Measurements from ENCODE around the gene DGKH.

The DGKH gene

DNA sequence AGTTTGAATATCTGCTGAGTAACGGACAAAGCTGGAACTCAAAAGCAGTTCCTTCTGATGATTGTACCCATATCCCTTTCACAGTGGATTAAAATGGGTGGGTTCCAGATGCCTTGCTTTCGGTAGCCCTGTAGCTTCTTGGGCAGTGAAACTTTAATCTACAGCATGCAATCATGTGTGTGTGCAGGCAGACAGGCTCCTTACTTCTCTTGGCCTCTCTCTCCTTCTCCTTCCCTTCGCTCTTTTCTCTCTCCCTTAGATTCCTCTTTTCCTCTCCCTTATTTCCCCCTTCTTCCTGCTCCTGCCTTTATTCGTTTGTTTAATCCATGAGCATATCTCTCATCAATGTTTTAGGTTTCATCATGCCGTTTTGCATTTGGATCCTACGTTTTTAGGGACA lies 8.1 kb downstream of the DGKH start:
- no peaks in the 10 kb centered on the region for H3K79me2 ChIP-seq (ENCODE audit: low read length)
- TF ChIP-seq, protein P1, sequence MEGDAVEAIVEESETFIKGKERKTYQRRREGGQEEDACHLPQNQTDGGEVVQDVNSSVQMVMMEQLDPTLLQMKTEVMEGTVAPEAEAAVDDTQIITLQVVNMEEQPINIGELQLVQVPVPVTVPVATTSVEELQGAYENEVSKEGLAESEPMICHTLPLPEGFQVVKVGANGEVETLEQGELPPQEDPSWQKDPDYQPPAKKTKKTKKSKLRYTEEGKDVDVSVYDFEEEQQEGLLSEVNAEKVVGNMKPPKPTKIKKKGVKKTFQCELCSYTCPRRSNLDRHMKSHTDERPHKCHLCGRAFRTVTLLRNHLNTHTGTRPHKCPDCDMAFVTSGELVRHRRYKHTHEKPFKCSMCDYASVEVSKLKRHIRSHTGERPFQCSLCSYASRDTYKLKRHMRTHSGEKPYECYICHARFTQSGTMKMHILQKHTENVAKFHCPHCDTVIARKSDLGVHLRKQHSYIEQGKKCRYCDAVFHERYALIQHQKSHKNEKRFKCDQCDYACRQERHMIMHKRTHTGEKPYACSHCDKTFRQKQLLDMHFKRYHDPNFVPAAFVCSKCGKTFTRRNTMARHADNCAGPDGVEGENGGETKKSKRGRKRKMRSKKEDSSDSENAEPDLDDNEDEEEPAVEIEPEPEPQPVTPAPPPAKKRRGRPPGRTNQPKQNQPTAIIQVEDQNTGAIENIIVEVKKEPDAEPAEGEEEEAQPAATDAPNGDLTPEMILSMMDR (IDR thresholded peaks at IDR 0.05; ENCODE audit: low read depth, low read length): no peak
- TF ChIP-seq EZH2phosphoT487 (IDR thresholded peaks at IDR 0.05; ENCODE audit: low read depth): no peak
- no peak overlapping the region for H3K9ac ChIP-seq (ENCODE audit: low read length)
- H3K9me3 ChIP-seq (ENCODE audit: insufficient read depth, low read length): no peaks in the 10 kb centered on the region
- H3K27me3 ChIP-seq (ENCODE audit: low read depth, low read length): no peaks in the 10 kb centered on the region
- H3K36me3 ChIP-seq (replicated peaks; ENCODE audit: low read depth, low read length): peaks cover 7% of the 10 kb centered on the region
- no peak overlapping the region for H3K4me2 ChIP-seq (ENCODE audit: low read length)
- H3K4me3 ChIP-seq (ENCODE audit: low read length): no peak overlapping the region
- H2AFZ ChIP-seq (ENCODE audit: low read depth, low read length): no peak overlapping the region
- no peaks in the 10 kb centered on the region for H3K4me1 ChIP-seq (ENCODE audit: low read length)
- no peak overlapping the region for H3K27ac ChIP-seq (ENCODE audit: low read length)
- no peaks in the 10 kb centered on the region for H4K20me1 ChIP-seq (ENCODE audit: insufficient read depth, low read length)

DNA sequence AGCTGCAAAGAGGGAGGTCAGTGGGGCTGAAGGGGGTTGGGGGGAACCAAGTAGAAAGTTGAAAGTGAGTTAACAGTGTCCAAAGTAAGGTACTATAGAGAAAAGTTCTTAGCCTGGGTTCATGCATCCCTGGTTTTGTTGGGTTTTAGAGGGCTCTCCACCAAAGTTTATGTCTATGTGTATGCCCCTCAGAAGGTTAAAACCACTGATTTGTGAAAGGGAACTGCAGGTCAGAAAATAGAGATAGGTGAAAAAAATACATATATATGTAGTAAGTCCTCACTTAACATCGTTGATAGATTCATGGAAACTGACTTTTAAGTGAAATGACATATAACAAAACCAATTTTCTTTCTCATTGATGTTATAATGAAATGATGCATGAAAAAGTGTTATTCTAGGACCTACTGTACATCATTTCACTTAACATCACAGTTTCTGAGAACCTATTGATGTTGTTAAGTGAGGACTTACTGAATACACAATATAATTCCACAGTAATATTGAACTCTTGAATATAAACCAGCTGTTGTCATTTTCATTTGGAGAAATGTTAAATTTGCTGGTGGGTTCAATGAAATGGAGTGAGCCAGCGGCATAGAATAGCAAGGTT lies 9.6 kb downstream of the DGKH start:
- Histone ChIP-seq H3K27me3 (ENCODE audit: low read depth, low read length) (no peaks in the 10 kb centered on the region), H3K79me2 (ENCODE audit: low read length) (no peaks in the 10 kb centered on the region), H2AFZ (ENCODE audit: low read depth, low read length) (no peak overlapping the region), H3K4me2 (ENCODE audit: low read length) (no peak overlapping the region), H3K9ac (ENCODE audit: low read length) (no peak overlapping the region), H3K9me3 (ENCODE audit: insufficient read depth, low read length) (no peaks in the 10 kb centered on the region), H3K36me3 (replicated peaks; ENCODE audit: low read depth, low read length) (peaks cover 7% of the 10 kb centered on the region), H3K4me1 (ENCODE audit: low read length) (no peaks in the 10 kb centered on the region), H4K20me1 (ENCODE audit: insufficient read depth, low read length) (no peaks in the 10 kb centered on the region), H3K4me3 (ENCODE audit: low read length) (no peak overlapping the region), H3K27ac (ENCODE audit: low read length) (no peak overlapping the region)
- TF ChIP-seq EZH2phosphoT487 (IDR thresholded peaks at IDR 0.05; ENCODE audit: low read depth): no peak
- TF ChIP-seq, protein P1 (IDR thresholded peaks at IDR 0.05; ENCODE audit: low read depth, low read length): no peak

- Histone ChIP-seq H3K79me2 (ENCODE audit: low read length) (no peaks in the 10 kb centered on the region), H2AFZ (ENCODE audit: low read depth, low read length) (no peak overlapping the region), H3K4me1 (ENCODE audit: low read length) (no peaks in the 10 kb centered on the region), H3K4me2 (ENCODE audit: low read length) (no peak overlapping the region), H3K4me3 (ENCODE audit: low read length) (no peak overlapping the region), H3K9me3 (ENCODE audit: insufficient read depth, low read length) (no peaks in the 10 kb centered on the region), H3K27me3 (ENCODE audit: low read depth, low read length) (no peaks in the 10 kb centered on the region), H3K9ac (ENCODE audit: low read length) (no peak overlapping the region), H3K36me3 (replicated peaks; ENCODE audit: low read depth, low read length) (peaks cover 11% of the 10 kb centered on the region), H4K20me1 (ENCODE audit: insufficient read depth, low read length) (no peaks in the 10 kb centered on the region), H3K27ac (ENCODE audit: low read length) (no peak overlapping the region)
- TF ChIP-seq EZH2phosphoT487 (IDR thresholded peaks at IDR 0.05; ENCODE audit: low read depth): no peak
- TF ChIP-seq, protein P1 (IDR thresholded peaks at IDR 0.05; ENCODE audit: low read depth, low read length): no peak
Measured at GRCh38 chr13:42061943-42062342, 13.5 kb downstream of the DGKH start.

GRCh38 chr13:42063105-42063504 lies 14.7 kb downstream of the DGKH start:
- H3K79me2 ChIP-seq (ENCODE audit: low read length): no peaks in the 10 kb centered on the region
- no peaks in the 10 kb centered on the region for H3K27me3 ChIP-seq (ENCODE audit: low read depth, low read length)
- H4K20me1 ChIP-seq (ENCODE audit: insufficient read depth, low read length): no peaks in the 10 kb centered on the region
- TF ChIP-seq EZH2phosphoT487 (IDR thresholded peaks at IDR 0.05; ENCODE audit: low read depth): no peak
- TF ChIP-seq, protein P1 (IDR thresholded peaks at IDR 0.05; ENCODE audit: low read depth, low read length): no peak
- H2AFZ ChIP-seq (ENCODE audit: low read depth, low read length): no peak overlapping the region
- H3K4me1 ChIP-seq (ENCODE audit: low read length): no peaks in the 10 kb centered on the region
- no peak overlapping the region for H3K27ac ChIP-seq (ENCODE audit: low read length)
- no peak overlapping the region for H3K4me3 ChIP-seq (ENCODE audit: low read length)
- no peak overlapping the region for H3K9ac ChIP-seq (ENCODE audit: low read length)
- H3K36me3 ChIP-seq (replicated peaks; ENCODE audit: low read depth, low read length): peaks cover 11% of the 10 kb centered on the region
- H3K9me3 ChIP-seq (ENCODE audit: insufficient read depth, low read length): no peaks in the 10 kb centered on the region
- H3K4me2 ChIP-seq (ENCODE audit: low read length): no peak overlapping the region
